Muscle layer of colon (tissue), 2 donors: Measurements from ENCODE around the gene SLC38A1.
"Not testable (repeated sequence)": the region's sequence is repeated elsewhere in the genome, so short reads cannot be mapped to it uniquely, and the experiment has no call there.

Experiments
- H3K27ac ChIP-seq: one replicate; pipeline ENCODE4 v1.7.0; 2013; ENCODE audit warnings: low read depth, mild to moderate bottlenecking, low read length, moderate library complexity
- H3K27me3 ChIP-seq, 2 donors: one replicate each; pipeline ENCODE4 v1.7.0; 2013; ENCODE audit warnings: low read length in 2 of 2, mild to moderate bottlenecking in 2 of 2; ENCODE audit not compliant: insufficient read depth in 2 of 2, control insufficient read depth in 1 of 2
- H3K36me3 ChIP-seq: one replicate; pipeline ENCODE4 v1.7.0; 2013; ENCODE audit warnings: mild to moderate bottlenecking, low read length; ENCODE audit not compliant: insufficient read depth
- H3K4me1 ChIP-seq: one replicate; pipeline ENCODE4 v1.7.0; 2013; ENCODE audit warnings: mild to moderate bottlenecking, low read length; ENCODE audit not compliant: insufficient read depth
- H3K4me3 ChIP-seq, 2 donors: one replicate each; pipeline ENCODE4 v1.7.0; 2013; ENCODE audit warnings: low read length in 2 of 2, low read depth in 1 of 2, mild to moderate bottlenecking in 1 of 2, moderate library complexity in 1 of 2
- H3K9ac ChIP-seq: one replicate; pipeline ENCODE4 v1.7.0; 2013; ENCODE audit warnings: low read length
- H3K9me3 ChIP-seq: one replicate; pipeline ENCODE4 v1.7.0; 2013; ENCODE audit warnings: mild to moderate bottlenecking, low read length
- donor health status: abdominal sarcoma.
- donor health status: Adenocarcinoma of cecum.

SLC38A1 gene

DNA sequence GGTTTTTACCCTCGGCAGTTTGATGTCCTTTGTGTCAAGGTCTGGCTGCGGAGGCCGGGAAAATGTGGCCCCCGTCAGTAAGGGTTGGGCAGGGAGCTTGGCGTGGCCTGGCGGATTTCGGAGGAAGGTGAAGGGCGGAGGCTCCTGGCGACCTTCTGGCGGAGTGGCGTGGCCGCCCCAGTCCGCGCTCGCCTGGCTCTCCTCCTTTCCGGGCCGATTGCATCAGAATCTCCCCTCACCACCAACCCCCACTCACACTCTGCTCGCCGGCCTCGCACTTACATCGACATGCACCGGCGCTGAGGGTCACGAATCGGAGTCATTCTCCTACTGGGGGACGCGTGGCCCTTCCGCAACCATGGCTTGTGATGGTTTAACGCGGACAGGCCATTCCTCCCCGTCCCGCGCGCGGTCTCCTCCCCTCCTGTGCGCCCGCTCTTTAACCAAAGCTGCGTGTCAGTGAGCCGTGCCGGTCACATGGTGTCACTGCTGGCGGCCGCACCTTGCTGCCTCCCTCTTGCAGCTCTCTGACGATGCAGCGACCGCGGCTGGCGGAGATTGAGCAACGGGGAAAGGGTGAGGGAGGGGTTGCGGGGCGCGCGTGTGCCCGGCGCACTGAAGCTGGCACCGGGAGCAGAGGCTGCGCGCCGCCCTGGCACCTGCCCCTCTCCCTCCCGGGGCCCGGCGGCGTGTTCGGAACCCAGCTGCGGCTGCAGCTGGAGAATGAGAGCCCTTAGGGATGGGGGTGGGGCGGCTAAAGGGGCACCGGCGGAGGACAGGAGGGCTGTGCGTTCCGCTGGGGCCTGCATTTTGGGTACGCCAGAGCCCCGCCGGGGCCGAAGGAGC lies at the start of gene SLC38A1:
TSS of gene SLC38A1 (minus strand) at position 461 of the 846 bp plus-strand sequence. CDS start 29,243 bp downstream, outside the sequence.
- no peaks in the 10 kb centered on the region for H3K36me3 ChIP-seq
- peak within 1 kb of the TSS; percentile 67 to 92 for H3K4me3 ChIP-seq
- H3K27me3 ChIP-seq, result no peaks in the 10 kb centered on the region
- peaks cover 30% of the 10 kb centered on the region for H3K4me1 ChIP-seq
- no peaks in the 10 kb centered on the region for H3K9me3 ChIP-seq
- H3K9ac ChIP-seq, result peak within 1 kb of the TSS; percentile 77
- peak within 1 kb of the TSS; percentile 95 for H3K27ac ChIP-seq

DNA sequence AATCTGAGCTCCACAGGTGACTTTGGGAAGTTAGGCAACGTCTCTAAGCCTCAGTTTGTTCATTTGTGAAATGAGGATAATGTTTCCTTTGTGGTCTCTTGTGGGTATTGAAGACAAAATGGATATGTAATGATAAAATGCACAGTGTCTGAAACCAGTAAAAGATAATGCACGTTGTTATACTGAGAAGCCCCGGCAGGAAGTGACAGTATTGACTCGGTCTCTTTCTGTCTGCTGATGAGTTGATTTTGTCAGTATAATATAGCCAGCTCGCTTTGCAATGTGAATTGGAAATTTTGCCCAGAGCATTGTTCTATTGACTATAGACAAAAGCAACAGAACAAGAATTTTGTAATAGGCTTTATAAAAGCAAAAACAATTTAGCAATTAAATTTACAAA lies 49.2 kb upstream of the SLC38A1 start:
- H3K36me3 ChIP-seq, result no peaks in the 10 kb centered on the region
- H3K27me3 ChIP-seq, result no peaks in the 10 kb centered on the region
- H3K9ac ChIP-seq, result no peak overlapping the region
- H3K27ac ChIP-seq, result no peak overlapping the region
- H3K4me3 ChIP-seq, result no peak overlapping the region
- no peaks in the 10 kb centered on the region for H3K4me1 ChIP-seq
- H3K9me3 ChIP-seq, result no peaks in the 10 kb centered on the region

- H3K27ac ChIP-seq, result no peak overlapping the region
- peaks cover 9% of the 10 kb centered on the region for H3K4me1 ChIP-seq
- H3K9me3 ChIP-seq, result no peaks in the 10 kb centered on the region
- H3K27me3 ChIP-seq, result no peaks in the 10 kb centered on the region
- H3K4me3 ChIP-seq, result no peak overlapping the region
- H3K9ac ChIP-seq, result no peak overlapping the region
- no peaks in the 10 kb centered on the region for H3K36me3 ChIP-seq
These were observed 35.2 kb upstream of the SLC38A1 start for GRCh38 chr12:46304070-46304469.

DNA sequence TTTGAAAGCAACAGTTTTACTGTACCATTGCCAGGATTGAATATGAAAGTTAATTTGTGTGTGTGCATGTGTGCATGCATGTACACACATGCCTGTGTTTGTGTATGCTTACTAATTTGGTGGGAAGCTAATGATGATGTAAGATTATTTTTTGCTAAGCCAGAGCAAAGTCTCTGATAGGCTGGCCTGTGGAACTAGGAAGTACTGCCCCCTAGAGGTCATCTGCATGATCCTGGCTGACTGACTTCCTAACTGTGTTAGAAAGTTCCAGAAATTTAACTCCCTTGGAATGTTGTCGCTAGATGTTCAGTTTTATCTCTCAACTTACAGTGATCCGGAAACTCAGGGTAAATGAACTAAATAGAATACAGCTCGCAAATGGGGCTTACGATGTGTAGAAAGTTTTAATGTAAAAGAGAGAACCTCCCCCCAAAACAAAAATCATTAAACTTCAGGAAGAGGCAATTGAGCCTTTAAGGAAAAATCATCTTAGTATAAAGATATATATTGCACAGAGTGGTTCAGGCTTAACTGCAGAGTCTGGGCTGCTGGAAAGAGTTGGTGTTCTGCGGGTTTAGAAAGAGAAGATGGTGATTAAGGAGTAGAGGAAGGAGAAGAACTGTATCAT lies 34.3 kb upstream of the SLC38A1 start:
- peaks cover 9% of the 10 kb centered on the region for H3K4me1 ChIP-seq
- no peaks in the 10 kb centered on the region for H3K36me3 ChIP-seq
- H3K27me3 ChIP-seq, result no peaks in the 10 kb centered on the region
- H3K9ac ChIP-seq, result no peak overlapping the region
- no peak overlapping the region for H3K4me3 ChIP-seq
- H3K9me3 ChIP-seq, result no peaks in the 10 kb centered on the region
- H3K27ac ChIP-seq, result no peak overlapping the region

DNA sequence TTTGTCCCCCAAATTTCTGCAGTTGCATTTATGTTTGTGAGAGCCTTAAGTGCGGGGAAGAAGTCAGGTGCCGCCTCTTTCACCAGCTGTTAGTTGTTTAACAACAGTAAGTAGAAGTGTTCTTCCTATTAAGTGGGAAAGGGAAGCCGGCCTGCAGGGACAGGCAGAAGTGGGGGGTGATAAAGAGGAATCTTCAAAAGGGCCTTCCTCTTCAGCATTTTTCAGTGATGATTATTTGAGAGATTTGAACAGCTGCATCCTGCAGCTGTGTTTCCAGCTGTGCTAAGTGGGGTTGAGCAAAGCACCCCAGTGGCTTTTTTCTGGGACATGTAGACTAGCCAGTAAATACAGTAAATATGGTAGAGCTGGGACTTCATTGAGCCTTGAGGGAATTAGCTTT lies 32.1 kb upstream of the SLC38A1 start:
- no peak overlapping the region for H3K27ac ChIP-seq
- no peak overlapping the region for H3K9ac ChIP-seq

GRCh38 chr12:46299851-46300250 lies 31.0 kb upstream of the SLC38A1 start:
- Histone ChIP-seq H3K4me1 (peaks cover 9% of the 10 kb centered on the region), H3K9me3 (no peaks in the 10 kb centered on the region), H3K36me3 (no peaks in the 10 kb centered on the region), H3K9ac (no peak overlapping the region), H3K4me3 (no peak overlapping the region), H3K27ac (no peak overlapping the region), H3K27me3 (no peaks in the 10 kb centered on the region)

More for the DNA sequence above, 32.1 kb upstream of the SLC38A1 start:
- no peak overlapping the region for H3K4me3 ChIP-seq
- no peaks in the 10 kb centered on the region for H3K36me3 ChIP-seq
- H3K9me3 ChIP-seq, result no peaks in the 10 kb centered on the region
- no peaks in the 10 kb centered on the region for H3K27me3 ChIP-seq
- H3K4me1 ChIP-seq, result peaks cover 9% of the 10 kb centered on the region

- no peaks in the 10 kb centered on the region for H3K9me3 ChIP-seq
- H3K9ac ChIP-seq, result no peak overlapping the region
- no peaks in the 10 kb centered on the region for H3K36me3 ChIP-seq
- H3K27me3 ChIP-seq, result no peaks in the 10 kb centered on the region
- no peak overlapping the region for H3K4me3 ChIP-seq
- no peaks in the 10 kb centered on the region for H3K4me1 ChIP-seq
- H3K27ac ChIP-seq, result no peak overlapping the region
These were observed 29.4 kb upstream of the SLC38A1 start for GRCh38 chr12:46298261-46298660.

DNA sequence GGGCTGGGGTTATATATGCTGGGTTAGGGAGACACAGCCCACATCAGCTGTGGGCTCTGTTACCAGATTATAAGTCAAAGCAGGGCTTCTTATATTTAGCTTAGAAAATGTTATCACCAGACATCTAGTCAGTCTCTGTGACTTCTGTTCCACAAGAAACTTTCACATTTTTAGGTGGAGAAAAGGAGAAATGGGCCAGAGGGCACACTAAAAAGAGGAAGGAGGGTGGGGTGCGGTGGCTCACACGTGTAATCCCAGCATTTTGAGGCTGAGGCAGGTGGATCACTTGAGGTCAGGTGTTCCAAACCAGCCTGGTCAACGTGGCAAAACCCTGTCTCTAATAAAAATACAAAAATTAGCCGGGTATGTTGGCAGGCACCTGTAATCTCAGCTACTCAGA lies 28.0 kb upstream of the SLC38A1 start:
- Histone ChIP-seq H3K9me3 (no peaks in the 10 kb centered on the region), H3K27ac (no peak overlapping the region), H3K9ac (no peak overlapping the region), H3K27me3 (no peaks in the 10 kb centered on the region), H3K4me3 (no peak overlapping the region), H3K4me1 (no peaks in the 10 kb centered on the region), H3K36me3 (no peaks in the 10 kb centered on the region)

DNA sequence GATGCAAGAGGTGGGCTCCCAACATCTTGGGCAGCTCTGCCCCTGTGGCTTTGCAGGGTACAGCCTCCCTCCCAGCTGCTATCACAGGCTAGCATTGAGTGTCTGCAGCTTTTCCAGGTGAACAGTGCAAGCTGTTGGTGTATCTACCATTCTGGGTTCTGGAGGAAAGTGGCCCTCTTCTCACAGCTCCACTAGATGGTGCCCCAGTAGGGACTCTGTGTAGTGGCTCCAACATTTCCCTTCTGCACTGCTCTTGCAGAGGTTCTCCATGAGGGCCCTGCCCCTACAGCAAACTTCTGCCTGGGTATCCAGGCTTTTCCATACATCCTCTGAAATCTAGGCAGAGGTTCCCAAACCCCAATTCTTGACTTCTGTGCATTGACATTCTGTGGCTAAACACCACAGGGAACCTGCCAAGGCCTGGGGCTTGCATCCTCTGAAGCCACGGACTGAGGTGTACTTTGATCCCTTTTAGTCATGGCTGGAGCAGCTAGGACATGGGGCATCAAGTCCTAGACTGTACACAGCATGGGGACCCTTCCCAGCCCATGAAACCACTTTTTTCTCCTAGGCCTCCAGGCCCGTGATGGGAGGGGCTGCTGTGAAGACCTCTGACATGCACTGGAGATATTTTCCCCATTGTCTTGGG lies 24.0 kb upstream of the SLC38A1 start:
- no peak overlapping the region for H3K4me3 ChIP-seq
- H3K4me1 ChIP-seq, result no peaks in the 10 kb centered on the region
- no peaks in the 10 kb centered on the region for H3K27me3 ChIP-seq
- no peaks in the 10 kb centered on the region for H3K36me3 ChIP-seq
- H3K9ac ChIP-seq, result no peak overlapping the region
- H3K9me3 ChIP-seq, result no peaks in the 10 kb centered on the region
- no peak overlapping the region for H3K27ac ChIP-seq

DNA sequence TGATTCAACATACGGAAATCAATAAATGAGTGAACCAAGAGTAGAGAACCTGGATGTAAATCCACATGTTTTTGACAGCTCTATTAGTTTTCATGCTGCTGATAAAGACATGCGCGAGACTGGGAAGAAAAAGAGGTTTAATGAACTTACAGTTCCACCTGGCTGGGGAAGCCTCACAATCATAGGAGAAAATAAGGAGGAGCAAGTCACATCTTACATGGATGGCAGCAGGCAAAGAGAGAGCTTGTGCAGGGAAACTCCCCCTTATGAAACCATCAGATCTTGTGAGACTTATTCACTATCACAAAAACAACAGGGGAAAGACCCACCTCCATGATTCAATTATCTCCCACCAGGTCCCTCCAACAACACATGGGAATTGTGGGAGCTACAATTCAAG lies 23.1 kb upstream of the SLC38A1 start:
- not testable (repeated sequence) for H3K27ac ChIP-seq, H3K27me3 ChIP-seq, H3K36me3 ChIP-seq, H3K4me1 ChIP-seq, H3K9ac ChIP-seq, H3K9me3 ChIP-seq, H3K4me3 ChIP-seq

GRCh38 chr12:46285177-46285576 lies 16.3 kb upstream of the SLC38A1 start:
- not testable (repeated sequence) for H3K9ac ChIP-seq, H3K9me3 ChIP-seq, H3K27ac ChIP-seq, H3K36me3 ChIP-seq, H3K4me1 ChIP-seq, H3K27me3 ChIP-seq, H3K4me3 ChIP-seq
